Body of pancreas (tissue), 4 donors: Measurements from ENCODE around the gene ACTR3. TPM values are rescaled to one million over a fixed set of nuclear protein-coding genes. Genes with fewer than 3 reads are reported as not detected.

Experiments
- ATAC-seq: fragments of 150-250 bp; one replicate; pipeline ENCODE4 v1.9.1; 2016
- DNase-seq, 4 donors: peaks; one replicate each; pipeline ENCODE4 v3.0.0-alpha.2; 2019
- H3K27ac ChIP-seq, 4 donors: fragments of 200-600 bp; sonication (generic); 1 replicate in 3 of 4; 2 replicates in 1 of 4; pipeline versions ENCODE4 v1.5.1 to v1.6.1; 2016 to 2019; ENCODE audit warnings: mild to moderate bottlenecking in 1 of 4, mixed read lengths in 1 of 4, moderate library complexity in 1 of 4
- H3K27me3 ChIP-seq, 2 donors: fragments of 200-600 bp; sonication (generic); one replicate each; pipeline ENCODE4 v1.6.0; 2016; ENCODE audit warnings: mild to moderate bottlenecking in 1 of 2
- H3K36me3 ChIP-seq, 2 donors: fragments of 200-600 bp; sonication (generic); replicated peaks in 1 of 2; 2 replicates each; pipeline ENCODE4 v1.5.1; 2016; ENCODE audit warnings: low read depth in 2 of 2; ENCODE audit not compliant: insufficient read depth in 1 of 2
- H3K4me1 ChIP-seq: fragments of 200-600 bp; sonication (generic); one replicate; pipeline ENCODE4 v1.6.0; 2016
- H3K4me3 ChIP-seq, 2 donors: fragments of 200-600 bp; sonication (generic); 1 replicate in 1 of 2; 2 replicates in 1 of 2; pipeline ENCODE4 v1.5.1; 2016 to 2019
- H3K9me3 ChIP-seq, 3 donors: fragments of 200-600 bp; sonication (generic); 1 replicate in 2 of 3; 2 replicates in 1 of 3; pipeline ENCODE4 v1.5.1; 2016
- CTCF ChIP-seq, 7 experiments: fragments of 450-650 bp in 4 of 7; fragments of 200-600 bp in 3 of 7; sonication (generic) in 3 of 7; IDR thresholded peaks; one replicate each; pipeline ENCODE4 v1.5.1; 2016 to 2019; ENCODE audit warnings: antibody characterized with exemption in 7 of 7
- POLR2A ChIP-seq, 3 donors: fragments of 450-650 bp; IDR thresholded peaks; one replicate each; pipeline ENCODE4 v1.6.1; 2016; ENCODE audit warnings: antibody characterized with exemption in 3 of 3, mild to moderate bottlenecking in 2 of 3
- WGBS, 2 donors: methylation state at CpG; one replicate each; pipeline ENCODE4 v1.1.5; 2017; 5-methylcytosine and 5-hydroxymethylcytosine counted together
- intact Hi-C: fragments of 100-400 bp; cut with DNase I; formaldehyde crosslinking; loops from one replicate; pipeline ENCODE4 v1.15.1; 2023
- total RNA-seq, 2 donors: library from RNA; depleted of rRNA; stranded (reverse); fragments of >200 nt; gene quantifications; one replicate each; pipeline ENCODE4 v1.1.0, GENCODE V29; 2016

The ACTR3 gene
- total RNA-seq, 2 donors from 2014 or later: 35.9 to 43.8 TPM

GRCh38 chr2:113985554-113986397, 95.9 kb downstream of the ACTR3 start:
- 79% methylated on average over 7 of the region's 7 CpGs for WGBS, 2 donors

GRCh38 chr2:113986762-113987290, 96.9 kb downstream of the ACTR3 start:
- TF ChIP-seq CTCF (IDR thresholded peaks at IDR 0.05) (no peak), POLR2A (IDR thresholded peaks at IDR 0.05) (no peak)
- intact Hi-C loops: no loop called here
- 78 to 88% methylated on average over 4 of the region's 4 CpGs for WGBS, 2 donors

More at GRCh38 chr2:113985554-113986397, 95.9 kb downstream of the ACTR3 start:
- DNase-seq (no peak), ATAC-seq (no peak)
- no peaks in the 10 kb centered on the region for H3K36me3 ChIP-seq
- H3K9me3 ChIP-seq: no peaks in the 10 kb centered on the region
- no peak overlapping the region for H3K27ac ChIP-seq
- intact Hi-C loops: no loop called here
- TF ChIP-seq POLR2A (IDR thresholded peaks at IDR 0.05) (no peak), CTCF (IDR thresholded peaks at IDR 0.05) (no peak)
- no peaks in the 10 kb centered on the region for H3K27me3 ChIP-seq
- H3K4me3 ChIP-seq: no peak overlapping the region
- H3K4me1 ChIP-seq: no peaks in the 10 kb centered on the region

GRCh38 chr2:113992090-113992489, 102.2 kb downstream of the ACTR3 start:
- TF ChIP-seq POLR2A (IDR thresholded peaks at IDR 0.05) (no peak), CTCF (IDR thresholded peaks at IDR 0.05) (no peak)
- Histone ChIP-seq H3K27me3 (no peaks in the 10 kb centered on the region), H3K36me3 (no peaks in the 10 kb centered on the region), H3K27ac (no peak overlapping the region), H3K9me3 (no peaks in the 10 kb centered on the region), H3K4me1 (no peaks in the 10 kb centered on the region), H3K4me3 (no peak overlapping the region)
- ATAC-seq: no peak
- 64 to 69% methylated on average over 1 of the region's 1 CpG for WGBS, 2 donors
- intact Hi-C loops: no loop called here
- no peak for DNase-seq

More at GRCh38 chr2:113986762-113987290, 96.9 kb downstream of the ACTR3 start:
- no peaks in the 10 kb centered on the region for H3K4me1 ChIP-seq
- H3K27me3 ChIP-seq: no peaks in the 10 kb centered on the region
- no peak for ATAC-seq
- H3K36me3 ChIP-seq: no peaks in the 10 kb centered on the region
- H3K27ac ChIP-seq: no peak overlapping the region
- H3K9me3 ChIP-seq: no peaks in the 10 kb centered on the region
- DNase-seq: no peak
- H3K4me3 ChIP-seq: no peak overlapping the region

GRCh38 chr2:113996671-113997594, 107.0 kb downstream of the ACTR3 start:
- no peak for DNase-seq
- Histone ChIP-seq H3K27ac (no peak overlapping the region), H3K27me3 (no peaks in the 10 kb centered on the region), H3K4me1 (no peaks in the 10 kb centered on the region), H3K9me3 (no peaks in the 10 kb centered on the region), H3K4me3 (no peak overlapping the region), H3K36me3 (no peaks in the 10 kb centered on the region)
- intact Hi-C loops: no loop called here
- no peak for TF ChIP-seq POLR2A (IDR thresholded peaks at IDR 0.05)
- no peak for TF ChIP-seq CTCF (IDR thresholded peaks at IDR 0.05)
- WGBS, 2 donors: 68 to 84% methylated on average over 6 of the region's 6 CpGs
- no peak for ATAC-seq
